Gastroesophageal sphincter (tissue), 4 donors: ENCODE data around the gene RPTOR. TPM values are rescaled to one million over a fixed set of nuclear protein-coding genes. Genes with fewer than 3 reads are reported as not detected.

Experiments
- ATAC-seq: fragments of 150-250 bp; one replicate; pipeline ENCODE4 v1.9.1; 2016; ENCODE audit warnings: mild to moderate bottlenecking, moderate library complexity
- H3K27ac ChIP-seq, 4 donors: fragments of 200-600 bp; sonication (generic) in 3 of 4; 1 replicate in 3 of 4; 2 replicates in 1 of 4; pipeline ENCODE4 v1.5.1; 2016 to 2019
- H3K27me3 ChIP-seq: fragments of 200-600 bp; sonication (generic); one replicate; pipeline ENCODE4 v1.5.1; 2019
- H3K36me3 ChIP-seq, 2 donors: fragments of 200-600 bp; sonication (generic); one replicate each; pipeline ENCODE4 v1.5.1; 2019; ENCODE audit warnings: control low read depth in 1 of 2
- H3K4me1 ChIP-seq, 3 donors: fragments of 200-600 bp; sonication (generic); 1 replicate in 2 of 3; 2 replicates in 1 of 3; pipeline ENCODE4 v1.5.1; 2016 to 2019; ENCODE audit warnings: control low read depth in 2 of 3
- H3K4me3 ChIP-seq, 2 donors: fragments of 200-600 bp; sonication (generic); one replicate each; pipeline ENCODE4 v1.5.1; 2019; ENCODE audit warnings: mild to moderate bottlenecking in 1 of 2, moderate library complexity in 1 of 2
- H3K9me3 ChIP-seq, 3 donors: fragments of 200-600 bp; sonication (generic); one replicate each; pipeline ENCODE4 v1.5.1; 2017 to 2019; ENCODE audit warnings: control low read depth in 2 of 3
- EP300 ChIP-seq: sonication (generic); formaldehyde crosslinking; IDR thresholded peaks from one replicate; pipeline ENCODE4 v1.6.1; 2017; ENCODE audit warnings: antibody characterized with exemption, mild to moderate bottlenecking
- POLR2A ChIP-seq, 2 donors: fragments of 450-650 bp; IDR thresholded peaks; one replicate each; pipeline ENCODE4 v1.6.1; 2017; ENCODE audit warnings: antibody characterized with exemption in 2 of 2, mild to moderate bottlenecking in 2 of 2, moderate library complexity in 1 of 2
- POLR2AphosphoS5 ChIP-seq: sonication (generic); formaldehyde crosslinking; IDR thresholded peaks from one replicate; pipeline ENCODE4 v1.6.1; 2017; ENCODE audit warnings: antibody characterized with exemption
- WGBS, 2 donors: methylation state at CpG; one replicate each; pipeline ENCODE4 v1.1.5; 2018; ENCODE audit warnings: low coverage in 1 of 2; 5-methylcytosine and 5-hydroxymethylcytosine counted together
- total RNA-seq, 4 donors: library from RNA; depleted of rRNA; stranded (reverse); fragments of >200 nt; gene quantifications; one replicate each; pipeline ENCODE4 v1.1.0, GENCODE V29; 2016
- TF ChIP-seq, protein P1 (sequence below), 4 experiments: fragments of 200-600 bp in 2 of 4; fragments of 450-650 bp in 2 of 4; sonication (generic) in 1 of 4; IDR thresholded peaks; one replicate each; pipeline ENCODE4 v1.5.1; 2017 to 2019; ENCODE audit warnings: antibody characterized with exemption in 4 of 4, mild to moderate bottlenecking in 2 of 4, moderate library complexity in 2 of 4

Gene RPTOR
- total RNA-seq, 4 donors from 2014 or later = 25.7 to 56.8 (median 39.7) TPM

DNA sequence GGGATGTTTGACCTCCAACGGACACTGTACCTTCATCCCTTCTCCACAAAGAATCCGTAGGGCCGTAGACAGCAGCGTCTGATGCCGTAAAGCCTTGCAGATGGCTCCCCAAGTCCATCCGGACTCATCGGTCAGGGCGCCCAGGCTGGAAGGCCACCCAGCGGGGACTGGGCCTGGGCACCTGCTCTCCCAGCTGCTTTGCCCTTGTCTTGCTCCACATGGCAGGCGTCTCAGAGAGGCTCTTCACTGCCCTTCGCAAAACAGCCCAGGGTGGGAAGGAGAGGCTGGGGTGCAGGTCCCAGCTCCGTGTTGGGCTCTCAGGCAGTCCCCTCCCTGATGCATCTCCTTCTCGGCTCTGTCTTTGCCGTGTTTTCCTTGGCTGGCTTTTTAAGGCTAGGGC, 6.2 kb upstream of the RPTOR start:
- TF ChIP-seq POLR2AphosphoS5 (no peak), EP300 (no peak), POLR2A (IDR thresholded peaks at IDR 0.05) (no peak)
- TF ChIP-seq, protein P1, sequence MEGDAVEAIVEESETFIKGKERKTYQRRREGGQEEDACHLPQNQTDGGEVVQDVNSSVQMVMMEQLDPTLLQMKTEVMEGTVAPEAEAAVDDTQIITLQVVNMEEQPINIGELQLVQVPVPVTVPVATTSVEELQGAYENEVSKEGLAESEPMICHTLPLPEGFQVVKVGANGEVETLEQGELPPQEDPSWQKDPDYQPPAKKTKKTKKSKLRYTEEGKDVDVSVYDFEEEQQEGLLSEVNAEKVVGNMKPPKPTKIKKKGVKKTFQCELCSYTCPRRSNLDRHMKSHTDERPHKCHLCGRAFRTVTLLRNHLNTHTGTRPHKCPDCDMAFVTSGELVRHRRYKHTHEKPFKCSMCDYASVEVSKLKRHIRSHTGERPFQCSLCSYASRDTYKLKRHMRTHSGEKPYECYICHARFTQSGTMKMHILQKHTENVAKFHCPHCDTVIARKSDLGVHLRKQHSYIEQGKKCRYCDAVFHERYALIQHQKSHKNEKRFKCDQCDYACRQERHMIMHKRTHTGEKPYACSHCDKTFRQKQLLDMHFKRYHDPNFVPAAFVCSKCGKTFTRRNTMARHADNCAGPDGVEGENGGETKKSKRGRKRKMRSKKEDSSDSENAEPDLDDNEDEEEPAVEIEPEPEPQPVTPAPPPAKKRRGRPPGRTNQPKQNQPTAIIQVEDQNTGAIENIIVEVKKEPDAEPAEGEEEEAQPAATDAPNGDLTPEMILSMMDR (IDR thresholded peaks at IDR 0.05) = no peak
- H3K4me3 ChIP-seq = no peak overlapping the region
- 28 to 60% methylated on average over 1 to 2 of the region's 14 CpGs for WGBS, 2 donors
- H3K36me3 ChIP-seq = no peaks in the 10 kb centered on the region
- peaks cover 0 to 8% (median 0%) of the 10 kb centered on the region in 3 donors for H3K4me1 ChIP-seq
- peaks cover 26% of the 10 kb centered on the region for H3K27me3 ChIP-seq
- H3K27ac ChIP-seq = no peak overlapping the region
- ATAC-seq = no peak
- H3K9me3 ChIP-seq = no peaks in the 10 kb centered on the region

DNA sequence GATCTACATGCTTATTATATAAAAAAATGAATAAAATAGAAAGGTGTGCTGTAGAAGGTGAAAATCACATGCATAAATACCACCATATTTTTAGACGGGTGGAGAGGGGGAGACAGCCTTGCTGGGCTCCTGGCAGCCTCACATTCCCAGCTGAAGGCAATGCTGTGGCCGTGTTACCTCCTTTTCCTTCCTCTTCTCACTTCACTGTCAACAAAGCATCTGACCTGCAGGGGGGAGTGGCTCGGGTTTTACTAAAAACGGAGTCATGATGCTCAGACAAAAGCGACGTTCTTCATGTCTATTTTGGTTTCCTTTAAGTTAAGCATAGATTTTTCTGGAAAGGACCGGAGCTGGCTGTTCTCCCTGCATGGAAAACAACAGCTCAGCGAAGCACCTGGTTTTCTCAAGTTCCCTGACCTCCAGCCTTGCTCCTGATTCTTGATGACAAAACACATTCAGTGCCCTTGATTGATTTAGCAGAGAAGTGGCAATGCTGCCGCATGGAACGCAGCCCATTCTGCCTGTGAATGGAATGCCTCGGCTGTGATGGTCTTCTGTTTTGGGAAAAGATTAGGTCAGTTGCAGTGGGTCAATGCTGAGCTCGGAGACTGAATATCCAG, 5.5 kb upstream of the RPTOR start:
- no peak for TF ChIP-seq POLR2A (IDR thresholded peaks at IDR 0.05)
- TF ChIP-seq POLR2AphosphoS5 = no peak
- TF ChIP-seq, protein P1 (IDR thresholded peaks at IDR 0.05) = no peak
- WGBS, 2 donors = 4 to 6% methylated on average over 8 to 12 of the region's 12 CpGs
- Histone ChIP-seq H3K27ac (no peak overlapping the region), H3K36me3 (no peaks in the 10 kb centered on the region), H3K27me3 (peaks cover 26% of the 10 kb centered on the region), H3K4me3 (no peak overlapping the region), H3K9me3 (no peaks in the 10 kb centered on the region), H3K4me1 (peaks cover 0 to 8% (median 0%) of the 10 kb centered on the region in 3 donors)
- no peak for ATAC-seq

DNA sequence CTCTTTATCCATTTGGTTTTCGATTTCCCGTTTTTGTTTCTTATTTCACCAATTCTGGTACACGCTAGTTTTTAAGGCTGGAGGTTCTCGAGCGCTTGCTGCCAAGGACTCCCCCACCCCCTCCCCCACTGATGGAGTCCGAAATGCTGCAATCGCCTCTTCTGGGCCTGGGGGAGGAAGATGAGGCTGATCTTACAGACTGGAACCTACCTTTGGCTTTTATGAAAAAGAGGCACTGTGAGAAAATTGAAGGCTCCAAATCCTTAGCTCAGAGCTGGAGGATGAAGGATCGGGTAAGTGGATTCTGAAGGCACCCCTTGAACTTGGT, 825 bp downstream of the RPTOR start:
- Histone ChIP-seq H3K4me1 (peaks cover 5 to 45% (median 18%) of the 10 kb centered on the region in 3 donors), H3K9me3 (no peaks in the 10 kb centered on the region), H3K27ac (peak overlapping the region in 3 of 4 donors; percentile 79 to 84 (median 84)), H3K36me3 (no peaks in the 10 kb centered on the region), H3K4me3 (peak overlapping the region; percentile 77 to 96), H3K27me3 (peaks cover 17% of the 10 kb centered on the region)
- no peak for TF ChIP-seq POLR2AphosphoS5
- TF ChIP-seq, protein P1 (IDR thresholded peaks at IDR 0.05) = no peak
- TF ChIP-seq EP300 = no peak
- TF ChIP-seq POLR2A (IDR thresholded peaks at IDR 0.05) = no peak
- WGBS, 2 donors = 0 to 3% methylated on average over 2 to 5 of the region's 8 CpGs
- no peak for ATAC-seq

DNA sequence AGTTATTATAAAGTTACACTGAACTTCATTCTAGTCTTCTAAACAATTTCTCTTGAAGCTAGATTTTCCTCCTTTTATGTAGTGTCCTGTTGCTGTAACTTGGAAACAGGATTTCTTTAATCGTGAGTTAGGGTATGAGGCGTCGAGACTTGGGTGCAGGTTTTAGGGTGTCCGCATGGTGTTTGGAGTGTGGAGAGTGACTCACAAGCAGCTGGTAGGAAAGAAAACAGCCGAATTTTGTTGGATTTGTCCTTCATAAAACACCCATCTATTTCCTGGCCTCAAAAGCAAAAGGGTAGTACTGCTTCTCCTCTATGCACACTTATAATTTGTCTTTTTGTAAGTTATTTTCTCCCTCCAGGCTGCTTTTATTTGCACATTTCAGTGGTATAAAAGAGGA, 1.6 kb downstream of the RPTOR start:
- Histone ChIP-seq H3K9me3 (no peaks in the 10 kb centered on the region), H3K36me3 (no peaks in the 10 kb centered on the region), H3K4me3 (no peak overlapping the region), H3K4me1 (peaks cover 5 to 45% (median 18%) of the 10 kb centered on the region in 3 donors), H3K27ac (no peak overlapping the region), H3K27me3 (peaks cover 17% of the 10 kb centered on the region)
- 73 to 77% methylated on average over 5 of the region's 5 CpGs for WGBS, 2 donors
- ATAC-seq = no peak
- TF ChIP-seq POLR2AphosphoS5 = no peak
- TF ChIP-seq, protein P1 (IDR thresholded peaks at IDR 0.05) = no peak
- no peak for TF ChIP-seq POLR2A (IDR thresholded peaks at IDR 0.05)
- no peak for TF ChIP-seq EP300

DNA sequence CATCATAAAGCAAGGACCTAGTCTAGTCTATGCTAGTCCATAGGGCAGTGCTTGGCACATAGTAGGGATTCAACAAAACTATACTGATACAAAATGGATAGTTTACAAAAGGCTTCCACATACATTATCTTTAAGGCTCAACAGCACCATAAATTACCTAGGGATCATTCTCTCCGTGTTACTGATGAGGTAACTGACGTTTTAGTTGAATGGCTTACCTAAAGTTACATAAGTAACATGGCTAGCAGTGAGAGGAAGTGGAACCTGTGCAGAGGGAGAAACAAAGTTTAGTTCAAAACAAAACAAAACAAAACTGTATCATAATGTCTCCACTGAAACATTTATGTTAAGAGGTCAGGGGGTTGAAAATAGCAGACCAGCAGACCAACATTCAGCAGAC, 7.9 kb downstream of the RPTOR start:
- ATAC-seq = no peak
- Histone ChIP-seq H3K27ac (no peak overlapping the region), H3K27me3 (no peaks in the 10 kb centered on the region)

More for the DNA sequence above, 7.9 kb downstream of the RPTOR start:
- Histone ChIP-seq H3K4me1 (peaks cover 0 to 21% (median 0%) of the 10 kb centered on the region in 3 donors), H3K4me3 (no peak overlapping the region), H3K36me3 (peaks cover 0 to 8% of the 10 kb centered on the region in 2 donors), H3K9me3 (no peaks in the 10 kb centered on the region)
- TF ChIP-seq EP300 (no peak), POLR2AphosphoS5 (no peak), POLR2A (IDR thresholded peaks at IDR 0.05) (no peak)
- TF ChIP-seq, protein P1 (IDR thresholded peaks at IDR 0.05) = no peak
- 31% methylated on average over 2 of the region's 2 CpGs; no CpG with 5 or more reads in 1 of the 2 donors for WGBS, 2 donors
